Lung microvascular endothelial cell (primary cell): ENCODE measurements around the gene NOL9. TPM values are rescaled to one million over a fixed set of nuclear protein-coding genes. Genes with fewer than 3 reads are reported as not detected.
A peak's percentile ranks its signal among the peaks of the same experiment; 100 is the strongest.

Source experiments
- DNase-seq, 2 donors: peaks; one replicate each; pipeline versions ENCODE4 v3.0.0 to v3.0.0-alpha.2; 2010; ENCODE audit warnings: low read depth in 2 of 2
- total RNA-seq: library from RNA; depleted of rRNA; stranded (reverse); fragments of >200 nt; gene quantifications from 2 replicates; pipeline ENCODE4 v1.2.1, GENCODE V29; 2014

NOL9 gene
- total RNA-seq, 1 donor from 2014 or later = 15.1 TPM

DNA sequence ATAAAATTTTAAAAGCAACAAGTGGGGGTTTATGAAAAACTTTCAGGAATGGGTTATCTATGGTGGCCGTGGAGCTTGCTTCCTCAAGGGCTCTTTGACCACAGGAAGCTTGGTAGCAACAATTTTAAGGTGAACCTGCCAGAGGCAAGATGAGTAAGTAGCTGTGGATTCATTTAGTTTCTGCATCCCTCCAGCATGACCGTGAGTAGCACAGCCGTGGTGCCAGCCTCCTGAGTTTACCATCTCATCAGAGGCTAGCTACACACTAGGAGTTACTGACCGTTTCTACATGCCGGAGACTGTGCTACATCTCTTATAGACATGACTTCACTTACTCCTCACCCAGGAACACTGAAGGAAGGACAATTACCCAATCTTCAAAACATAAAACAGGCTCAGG is 32.8 kb downstream of the NOL9 start:
- DNase-seq = no peak

DNA sequence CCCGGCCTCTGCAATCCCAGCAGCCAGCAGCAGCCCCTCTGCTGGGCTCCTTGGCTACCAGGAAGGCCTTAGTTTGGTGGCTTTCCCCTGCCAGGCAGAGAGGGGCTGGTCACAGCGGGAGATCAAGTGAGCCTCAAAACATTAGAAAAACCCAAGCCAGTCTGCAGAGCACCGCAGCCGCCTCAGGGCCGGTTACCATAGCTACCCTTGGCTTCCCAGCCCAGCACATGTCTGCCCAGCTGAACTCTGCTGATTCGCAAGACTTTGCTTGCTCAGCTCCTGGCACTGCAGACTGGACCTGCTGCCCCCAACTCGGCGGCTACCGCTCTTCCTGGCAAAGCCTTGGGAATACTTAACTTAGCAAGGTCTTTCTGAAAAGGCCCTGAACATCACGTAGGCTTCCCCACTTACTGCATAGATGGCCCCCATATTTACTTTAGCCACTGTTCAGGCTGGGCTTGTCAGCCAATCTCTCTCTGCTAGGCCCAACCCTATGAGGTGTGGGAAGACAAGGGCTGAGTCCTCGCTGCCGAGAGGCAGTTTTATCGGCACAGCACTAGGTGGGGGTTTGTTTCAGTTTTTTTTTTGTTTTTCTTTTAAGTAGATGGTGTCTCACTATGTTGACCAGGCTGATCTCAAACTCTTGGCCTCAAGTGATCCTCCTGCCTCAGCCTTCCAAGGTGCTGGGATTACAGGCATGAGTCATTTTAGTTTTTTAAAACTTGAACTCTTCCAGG is 34.2 kb downstream of the NOL9 start:
- DNase-seq = no peak

DNA sequence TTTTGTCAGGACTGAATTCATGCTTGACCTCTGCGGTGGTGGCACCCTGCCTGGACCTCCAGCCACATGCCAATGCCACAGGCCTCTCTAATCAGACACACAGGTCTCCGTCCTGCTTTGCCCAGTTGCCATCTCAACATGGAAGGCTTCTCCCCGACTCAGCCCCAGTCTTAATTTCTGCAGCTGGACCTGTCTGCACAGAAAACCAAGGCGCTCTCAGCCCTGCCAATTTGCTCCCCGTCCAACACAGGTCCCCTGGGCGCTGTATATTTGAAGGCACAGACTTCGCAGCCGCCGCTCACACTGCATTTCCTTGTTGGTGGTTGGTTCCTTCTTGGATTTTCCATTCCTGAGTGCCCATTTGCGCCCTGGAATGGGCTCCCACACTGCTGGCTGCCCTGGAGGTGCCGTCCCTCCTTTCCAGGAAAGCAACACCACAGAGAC is 34.8 kb downstream of the NOL9 start:
- no peak for DNase-seq

DNA sequence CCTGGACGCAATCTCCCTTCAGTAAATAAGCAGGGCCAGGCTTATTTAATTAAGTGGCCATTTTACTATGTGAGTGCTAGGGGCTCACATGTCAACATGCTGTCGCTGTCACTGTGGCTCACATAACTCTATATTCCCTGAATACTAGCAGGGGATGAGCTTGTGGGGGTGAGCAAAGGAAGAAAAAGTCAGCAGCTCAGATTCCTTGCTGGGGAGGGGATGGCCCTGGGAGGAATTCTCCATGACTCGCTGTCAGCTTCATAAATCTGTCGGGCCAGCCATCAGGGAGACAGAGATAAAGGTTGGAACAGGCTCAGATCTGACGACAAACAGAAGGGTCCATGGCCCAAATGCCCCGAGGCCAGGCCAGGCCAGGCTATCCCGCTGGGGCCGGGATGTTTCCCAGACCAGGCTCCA is 36.9 kb downstream of the NOL9 start:
- DNase-seq = peak in 1 of 2 donors; percentile 63

DNA sequence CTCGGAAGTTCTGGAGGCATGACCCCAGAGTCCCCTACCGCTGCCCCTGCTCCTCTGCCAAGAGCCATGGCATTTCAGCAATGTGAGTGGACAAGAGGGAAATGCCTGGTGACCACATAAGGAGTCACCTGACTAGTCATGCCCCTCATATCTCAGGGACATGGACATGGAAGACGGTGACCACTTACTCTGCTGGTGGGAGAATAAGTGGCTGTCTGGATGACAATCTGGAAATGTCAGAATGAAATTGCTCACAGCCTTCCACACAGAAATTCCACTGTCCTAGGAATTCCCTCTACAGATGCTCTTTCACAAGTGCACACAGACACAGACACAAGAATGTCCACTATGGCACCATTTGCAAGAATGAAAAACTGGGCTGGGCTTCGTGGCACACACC is 38.5 kb downstream of the NOL9 start:
- DNase-seq = no peak

DNA sequence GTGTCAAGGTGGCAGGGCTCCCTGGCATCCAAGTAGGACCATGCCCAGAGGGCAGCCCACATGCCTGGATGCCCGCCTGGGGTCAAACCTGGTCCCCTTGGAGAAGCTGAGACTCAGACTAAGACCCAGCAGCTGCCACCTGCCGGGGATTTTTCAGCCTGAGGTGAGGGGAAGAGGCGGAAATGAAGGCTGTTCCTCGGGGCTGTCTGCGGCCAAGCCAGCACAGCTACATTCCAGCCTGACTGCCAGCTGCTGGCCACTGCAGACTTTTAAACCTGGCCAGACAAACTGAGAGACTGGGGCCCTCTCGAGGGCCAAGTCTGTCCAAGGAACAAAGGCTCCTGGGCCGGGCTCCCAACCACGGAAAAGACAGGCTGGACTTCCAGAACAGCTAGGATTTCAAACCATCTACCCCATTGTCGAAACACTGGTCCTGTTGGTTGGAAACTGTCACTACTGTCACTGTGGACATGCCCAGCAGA is 41.0 kb downstream of the NOL9 start:
- DNase-seq = no peak

DNA sequence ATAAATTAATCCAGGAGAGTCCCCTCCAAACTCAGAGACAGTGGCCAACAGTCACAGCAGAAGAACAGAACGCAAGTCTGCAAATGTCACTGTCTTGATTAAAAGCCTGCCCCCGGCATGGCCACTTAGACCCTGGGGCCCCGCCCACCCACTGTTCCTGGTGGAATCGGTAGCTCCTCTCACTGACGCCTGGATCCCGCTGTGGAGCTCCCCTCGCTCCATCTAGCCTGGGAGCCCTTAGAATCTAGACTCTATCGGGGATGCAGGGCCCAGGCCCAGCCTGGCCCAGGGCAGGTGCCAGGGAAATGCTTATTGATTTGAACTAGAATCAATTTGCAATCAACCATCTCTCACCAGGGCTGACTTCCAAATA is 41.4 kb downstream of the NOL9 start:
- DNase-seq = no peak

DNA sequence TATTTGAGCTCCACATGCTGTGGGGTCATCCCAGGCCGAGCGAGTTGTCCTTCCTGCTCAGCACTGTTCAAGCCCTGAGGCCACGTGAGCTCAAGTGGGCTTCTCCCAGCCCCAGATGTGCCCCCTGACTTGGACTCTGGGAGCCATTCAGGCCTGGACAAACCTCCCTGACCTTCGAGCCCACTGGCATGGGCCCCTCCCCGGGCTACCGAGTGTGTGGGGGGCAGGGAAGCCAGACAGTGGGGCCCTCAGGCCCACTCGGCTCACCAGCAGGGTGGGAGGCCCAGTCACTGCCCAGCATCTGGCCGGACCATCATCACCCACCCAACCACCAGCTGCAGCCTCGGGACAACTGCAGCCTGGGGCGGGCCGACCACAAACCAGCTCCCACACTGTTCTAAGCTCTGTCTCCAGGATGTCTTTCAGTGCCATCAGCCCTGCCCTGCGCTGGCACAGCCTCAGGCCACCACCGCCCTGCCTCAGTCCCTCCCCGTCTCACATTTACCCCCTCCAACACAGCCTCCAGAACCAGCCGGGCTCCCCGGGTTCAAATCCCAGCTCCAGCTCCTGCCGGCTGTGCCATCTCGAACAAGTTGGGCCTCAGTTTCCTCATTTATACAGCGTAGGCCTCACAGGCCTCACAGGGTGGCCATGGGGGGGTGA is 41.9 kb downstream of the NOL9 start:
- no peak for DNase-seq

DNA sequence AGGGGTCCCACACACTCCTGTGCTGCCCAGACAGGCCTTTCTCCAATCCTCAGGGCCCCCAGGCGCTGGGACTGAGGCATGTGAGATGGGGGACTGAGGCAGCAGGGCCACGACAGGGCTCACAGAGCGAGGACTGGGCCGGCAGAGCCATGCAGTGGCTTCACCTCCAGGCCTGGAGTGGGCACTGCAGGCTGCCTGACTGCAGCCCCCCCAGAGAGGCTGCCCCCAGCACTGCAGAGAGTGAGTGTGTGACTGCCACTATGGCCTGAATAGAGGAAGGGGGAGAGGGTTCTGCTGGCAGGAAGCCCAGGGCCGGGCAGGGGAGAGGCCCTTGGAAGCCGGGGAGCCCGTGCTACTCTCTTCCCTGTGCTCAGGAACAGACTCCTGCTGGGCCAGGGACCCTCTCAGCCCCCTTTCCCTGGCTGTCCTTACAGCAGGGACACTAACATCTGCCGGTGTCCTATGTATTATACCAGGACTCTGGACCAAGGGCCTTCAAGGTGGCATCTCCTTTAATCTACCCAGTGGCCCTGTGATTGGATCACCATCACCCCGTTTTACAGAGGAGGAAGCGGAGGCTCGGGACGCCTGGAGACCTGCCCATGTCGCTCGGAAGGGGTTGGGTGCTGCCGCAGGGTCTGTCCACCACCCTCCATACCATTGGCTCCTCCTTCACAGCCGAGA is 42.6 kb downstream of the NOL9 start:
- DNase-seq = no peak

DNA sequence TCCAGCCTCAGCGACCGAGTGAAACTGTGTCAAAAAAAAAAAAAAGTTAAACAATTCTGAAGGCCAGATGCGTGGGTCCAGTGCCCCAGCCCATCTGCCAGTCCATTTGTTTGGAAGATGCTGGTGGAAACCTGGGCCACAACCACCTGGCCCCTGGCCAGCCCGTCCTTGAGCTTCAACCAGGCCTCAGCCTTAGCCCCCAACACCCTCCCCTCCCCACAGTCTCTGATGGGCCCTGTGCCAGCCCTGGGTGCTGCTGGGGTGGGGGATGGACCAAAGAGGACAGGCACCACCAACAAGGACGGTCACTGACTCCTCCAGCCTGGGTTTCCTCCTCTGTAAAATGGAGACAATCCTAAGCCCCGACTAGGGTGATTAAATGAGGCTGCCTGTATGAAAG is 43.3 kb downstream of the NOL9 start:
- no peak for DNase-seq

DNA sequence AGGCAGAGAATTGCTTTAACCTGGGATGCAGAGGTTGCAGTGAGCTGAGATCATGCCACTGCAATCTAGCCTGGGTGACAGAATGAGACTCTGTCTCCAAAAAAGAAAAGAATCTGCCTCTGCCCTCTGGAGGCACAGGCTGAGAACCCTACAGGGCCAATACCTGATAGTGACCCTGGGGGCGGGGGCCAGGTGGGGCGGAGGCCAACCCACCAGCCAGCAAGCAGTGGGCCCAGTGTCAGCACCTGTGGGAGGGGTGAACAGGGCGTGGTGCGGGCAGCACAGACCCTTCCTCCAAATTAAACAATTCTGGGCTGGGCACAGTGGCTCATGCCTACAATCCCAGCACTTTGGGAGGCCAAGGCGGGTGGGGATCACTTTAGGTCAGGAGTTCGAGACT is 43.8 kb downstream of the NOL9 start:
- no peak for DNase-seq

DNA sequence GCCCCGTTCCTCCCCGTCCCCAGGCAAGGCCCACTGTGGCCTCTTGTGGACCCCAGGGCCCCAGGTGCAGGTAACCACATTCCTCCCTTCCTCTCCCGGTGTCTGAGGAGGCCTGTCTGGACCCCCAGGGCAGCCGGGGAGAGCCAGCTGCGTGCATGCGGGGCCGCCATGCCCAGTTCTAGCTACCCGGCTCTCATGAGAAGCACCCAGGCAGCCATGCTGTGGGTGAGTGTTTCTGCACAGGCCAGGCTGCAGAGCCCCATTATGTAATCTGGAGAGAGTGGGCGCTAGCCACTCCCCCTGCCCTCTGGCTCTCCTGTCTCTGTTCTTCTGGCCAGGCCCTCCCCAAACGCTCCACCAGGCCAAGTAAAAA is 44.4 kb downstream of the NOL9 start:
- no peak for DNase-seq

DNA sequence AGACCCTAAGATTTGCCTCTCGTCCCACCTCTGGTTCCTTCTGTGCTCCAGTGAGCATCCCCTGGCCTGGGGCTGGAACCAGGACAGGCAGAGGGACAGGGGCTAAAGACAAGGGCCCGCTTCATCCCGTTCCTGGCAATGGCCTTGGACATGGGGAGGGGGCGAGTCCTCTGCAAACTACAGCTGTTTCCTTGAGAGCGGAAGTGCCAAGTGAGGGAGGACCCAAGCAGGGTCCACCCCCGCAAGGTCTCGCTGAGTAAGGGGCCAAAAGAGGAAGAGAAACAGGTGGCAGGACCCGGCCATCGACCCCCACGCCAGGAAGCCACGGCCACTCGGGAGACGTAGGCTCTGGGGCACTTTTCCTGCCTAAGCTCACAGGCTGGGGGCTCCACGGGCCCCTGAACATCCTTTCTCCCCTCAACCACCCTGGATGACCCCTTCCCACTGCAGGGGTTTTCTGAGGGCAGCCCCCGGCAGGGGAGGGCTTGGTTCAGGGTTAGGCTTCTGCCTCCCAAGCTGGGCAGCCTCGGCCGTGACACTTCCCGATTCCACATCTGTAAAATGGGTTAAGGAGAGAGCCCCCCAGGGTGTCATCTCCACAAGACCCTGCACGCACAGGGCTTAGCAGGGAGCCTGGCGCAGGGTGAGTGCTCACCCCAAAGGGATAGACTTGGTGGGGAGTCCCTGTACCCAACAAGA is 44.9 kb downstream of the NOL9 start:
- DNase-seq = no peak

DNA sequence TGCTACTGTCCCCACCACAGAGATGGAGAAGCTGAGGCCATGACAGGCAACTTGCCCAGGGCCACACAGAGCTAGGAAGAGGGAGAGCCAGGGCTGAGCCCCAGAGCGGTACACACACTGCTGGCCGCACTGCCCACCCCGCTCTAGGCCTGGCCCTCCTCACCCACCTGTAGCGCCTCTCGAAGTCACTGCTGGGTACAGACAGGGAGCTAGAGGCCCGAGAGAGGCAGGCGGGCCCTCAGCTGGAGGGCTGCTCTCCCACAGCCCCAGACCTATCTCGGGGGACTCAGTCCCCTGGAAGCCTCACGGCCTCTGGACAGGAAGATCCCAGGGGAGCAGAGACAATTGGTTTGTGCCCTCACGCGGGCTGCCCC is 45.5 kb downstream of the NOL9 start:
- DNase-seq = no peak

DNA sequence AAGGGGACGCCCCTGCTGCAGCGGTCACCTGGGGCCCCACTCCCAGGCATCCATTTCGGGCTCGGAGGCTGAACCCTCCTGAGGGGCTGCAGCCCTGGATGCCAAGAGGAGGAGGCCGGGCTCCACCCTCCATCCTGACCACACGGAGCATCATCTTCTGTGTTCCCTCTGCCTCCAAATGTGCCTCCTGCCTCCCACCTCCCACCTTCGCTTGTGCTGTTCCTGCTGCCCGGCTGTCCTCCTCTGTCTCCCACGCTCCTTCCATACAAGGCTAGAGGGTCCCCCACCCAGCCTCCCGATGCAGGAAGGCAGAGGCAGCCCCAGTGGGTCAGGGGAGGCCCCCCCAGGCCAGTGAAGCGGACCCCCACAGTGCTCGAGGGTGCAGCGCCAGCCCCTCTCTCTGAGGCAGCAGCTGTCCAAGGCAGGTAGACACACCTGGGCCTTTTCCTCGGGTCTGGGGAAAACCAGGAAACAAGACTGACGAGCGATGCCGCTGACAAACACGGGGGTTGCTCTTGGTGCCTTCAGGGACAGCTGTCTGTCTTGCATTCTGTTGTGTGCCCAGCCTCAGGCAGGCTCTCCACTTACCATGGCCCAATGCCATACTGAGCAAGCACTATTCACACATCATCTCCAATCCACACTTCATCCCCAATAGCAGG is 46.0 kb downstream of the NOL9 start:
- no peak for DNase-seq

DNA sequence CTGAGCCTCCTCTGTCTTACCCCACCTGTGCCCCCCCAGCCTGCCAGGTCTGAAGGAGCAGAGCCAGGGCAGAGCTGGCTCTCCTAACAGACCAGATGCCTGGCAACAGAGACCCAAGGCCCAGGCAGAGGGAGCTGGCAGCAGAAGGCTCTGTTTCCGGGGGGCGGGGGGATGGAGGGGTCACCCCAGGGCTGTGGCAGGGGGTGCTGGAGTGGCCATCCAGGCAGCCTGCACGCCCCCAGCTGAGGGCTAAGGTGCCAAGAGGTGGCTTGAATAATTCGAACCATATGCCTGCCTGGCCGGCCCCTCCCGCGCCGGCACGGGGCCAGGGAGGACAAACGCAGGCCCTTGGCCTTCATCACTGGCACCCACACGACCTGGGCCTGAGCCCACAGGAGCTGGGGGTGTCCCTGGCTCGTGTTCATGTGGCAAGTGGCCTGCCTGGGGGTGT is 46.8 kb downstream of the NOL9 start:
- DNase-seq = no peak

DNA sequence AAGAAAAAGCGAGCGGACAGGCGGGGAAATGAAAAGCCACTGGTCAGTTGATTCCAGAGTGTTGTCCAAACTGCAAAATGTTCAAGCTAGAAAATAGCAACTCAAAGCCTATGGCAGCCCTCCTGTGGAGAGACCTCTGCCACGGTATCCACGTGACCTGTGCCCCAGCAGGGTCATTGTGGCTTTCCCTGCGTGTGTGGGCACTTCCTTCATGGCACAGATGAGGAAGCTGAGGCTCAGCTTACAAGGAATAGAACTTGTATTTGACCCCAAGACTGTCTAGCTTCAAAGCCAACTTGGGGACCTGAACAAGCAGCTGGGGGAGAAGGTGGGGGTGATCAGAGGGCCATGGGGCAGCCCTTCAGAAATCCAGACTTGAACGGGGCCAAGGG is 47.3 kb downstream of the NOL9 start:
- no peak for DNase-seq

DNA sequence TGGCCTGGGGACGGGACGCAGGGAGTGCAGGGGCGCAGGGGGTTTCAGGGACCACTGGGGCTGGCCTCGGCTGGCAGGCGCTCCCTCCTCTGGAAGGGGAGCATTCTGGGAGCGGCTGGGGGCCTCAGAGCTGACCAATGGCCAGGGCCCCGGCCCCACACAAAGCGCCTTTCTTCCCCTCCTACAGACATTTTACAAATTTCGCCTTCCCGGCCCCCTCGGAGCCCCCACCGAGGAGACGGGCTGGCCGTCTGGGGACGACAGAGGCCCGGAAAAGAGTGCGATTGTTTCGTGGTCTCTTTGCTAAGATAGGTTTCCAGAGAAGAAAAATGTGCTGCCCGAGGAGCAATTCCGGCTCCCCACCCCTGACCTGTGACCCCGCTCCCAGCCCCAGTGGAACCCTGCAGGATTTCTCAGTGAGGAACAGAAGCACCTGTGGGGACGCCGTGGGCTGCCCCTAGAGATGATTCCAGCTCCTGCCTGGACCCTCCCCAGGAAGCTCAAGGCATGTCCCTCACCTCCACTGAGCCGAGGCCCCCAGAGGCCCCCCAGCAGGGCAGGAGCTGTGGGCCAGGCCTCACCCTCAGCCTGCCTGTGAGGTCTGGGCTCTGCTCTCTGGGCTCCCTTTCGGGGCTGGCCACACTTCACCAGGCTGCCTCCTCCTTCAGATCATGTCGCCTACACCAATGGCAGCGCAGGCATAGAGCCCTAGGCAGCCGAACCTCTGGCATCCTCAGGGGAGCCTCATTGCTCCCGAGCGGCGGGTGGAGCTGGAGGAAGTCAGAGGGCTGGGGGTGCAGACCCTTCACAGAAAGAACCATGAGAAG is 47.9 kb downstream of the NOL9 start:
- no peak for DNase-seq

DNA sequence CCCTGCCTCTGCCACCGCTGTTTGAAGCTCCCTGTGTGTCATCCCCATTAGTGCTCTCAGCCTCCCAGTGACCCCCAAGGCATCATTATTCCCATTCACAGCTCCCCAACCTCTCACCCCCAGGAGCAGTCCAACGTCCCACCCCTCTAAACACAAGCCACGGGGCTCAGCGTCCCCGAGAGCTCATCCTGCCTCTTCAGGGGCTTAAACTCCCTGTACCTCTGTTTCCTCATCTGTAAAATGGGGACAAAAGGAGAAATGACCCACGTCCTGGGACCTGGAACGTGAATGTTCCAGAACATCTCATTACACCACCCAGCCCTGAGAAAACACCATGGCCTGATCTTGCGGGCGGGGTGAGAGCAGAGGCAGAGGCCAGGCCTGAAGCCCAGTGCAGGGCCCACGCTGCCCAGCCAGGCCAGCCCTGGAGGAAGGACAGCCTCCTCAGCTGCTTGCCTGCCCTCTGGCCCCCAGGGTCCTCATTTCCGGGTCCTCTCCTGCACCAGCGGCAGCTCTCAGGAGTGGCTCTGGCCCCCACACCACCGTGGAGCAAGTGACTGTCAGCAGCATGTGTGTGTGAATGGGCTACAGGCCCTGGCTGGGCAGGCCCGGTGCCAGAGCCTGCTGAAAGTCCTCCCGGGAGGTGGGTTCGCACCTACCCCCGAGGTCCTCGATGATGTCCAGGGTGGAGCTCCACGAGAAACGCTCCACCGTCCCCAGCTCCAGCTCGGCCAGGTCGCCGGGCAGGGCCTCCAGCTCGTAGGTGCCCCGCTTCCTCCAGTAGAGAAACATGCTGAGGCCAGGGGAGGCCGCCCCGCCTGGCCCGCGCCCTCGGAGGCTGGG is 48.7 kb downstream of the NOL9 start:
- DNase-seq = no peak

DNA sequence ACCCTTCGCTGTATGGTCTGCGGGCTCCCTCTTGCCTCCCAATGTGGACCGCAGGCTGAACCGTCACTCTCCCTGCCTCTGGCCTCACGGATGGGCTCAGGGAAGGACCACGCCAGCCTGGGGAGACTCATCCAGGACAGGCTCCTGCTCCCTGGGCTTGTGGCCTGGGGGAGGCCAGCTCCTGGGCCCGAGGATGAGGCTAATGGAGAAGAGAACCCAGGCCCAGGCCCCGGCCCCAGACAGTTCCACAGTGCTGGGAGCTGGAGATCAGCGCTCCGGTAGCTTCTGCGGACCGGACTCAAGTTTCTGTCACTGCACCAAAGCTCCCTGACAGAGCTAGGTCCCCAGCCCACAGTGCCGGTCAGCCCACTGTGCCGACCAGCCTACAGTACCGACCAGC is 49.4 kb downstream of the NOL9 start:
- DNase-seq = no peak
